Esophagus muscularis mucosa (tissue), 4 donors: ENCODE data around the gene PHACTR1. TPM values are rescaled to one million over a fixed set of nuclear protein-coding genes. Genes with fewer than 3 reads are reported as not detected.
A peak's percentile ranks its signal among the peaks of the same experiment; 100 is the strongest.

ENCODE experiments used
- DNase-seq: peaks from one replicate; pipeline ENCODE4 v3.0.0-alpha.2; 2017; ENCODE audit errors: extremely low spot score
- H3K27ac ChIP-seq, 4 donors: fragments of 200-600 bp; sonication (generic); replicated peaks in 1 of 4; 1 replicate in 3 of 4; 2 replicates in 1 of 4; pipeline ENCODE4 v1.5.1; 2016 to 2019; ENCODE audit warnings: mild to moderate bottlenecking in 1 of 4
- H3K27me3 ChIP-seq, 4 donors: fragments of 200-600 bp; sonication (generic); one replicate each; pipeline versions ENCODE4 v1.5.1 to v1.6.0; 2016 to 2019
- H3K36me3 ChIP-seq, 4 donors: fragments of 200-600 bp; sonication (generic); one replicate each; pipeline ENCODE4 v1.5.1; 2016 to 2019
- H3K4me1 ChIP-seq, 4 donors: fragments of 200-600 bp; sonication (generic); one replicate each; pipeline ENCODE4 v1.5.1; 2016 to 2019
- H3K4me3 ChIP-seq, 4 donors: fragments of 200-600 bp; sonication (generic); 1 replicate in 2 of 4; 2 replicates in 2 of 4; pipeline ENCODE4 v1.5.1; 2016 to 2019; ENCODE audit warnings: mild to moderate bottlenecking in 4 of 4, moderate library complexity in 1 of 4
- H3K9me3 ChIP-seq, 4 donors: fragments of 200-600 bp; sonication (generic); 1 replicate in 3 of 4; 2 replicates in 1 of 4; pipeline ENCODE4 v1.5.1; 2016 to 2019
- EP300 ChIP-seq: sonication (generic); formaldehyde crosslinking; IDR thresholded peaks from one replicate; pipeline ENCODE4 v1.6.1; 2017; ENCODE audit warnings: antibody characterized with exemption
- POLR2A ChIP-seq: fragments of 450-650 bp; IDR thresholded peaks from one replicate; pipeline ENCODE4 v1.6.1; 2017; ENCODE audit warnings: antibody characterized with exemption, moderate library complexity, mild to moderate bottlenecking, low read depth
- POLR2AphosphoS5 ChIP-seq, 2 donors: sonication (generic); formaldehyde crosslinking; IDR thresholded peaks; one replicate each; pipeline ENCODE4 v1.6.1; 2017; ENCODE audit warnings: antibody characterized with exemption in 2 of 2
- WGBS: methylation state at CpG from one replicate; pipeline ENCODE4 v1.1.5; 2018; 5-methylcytosine and 5-hydroxymethylcytosine counted together
- intact Hi-C: fragments of 100-400 bp; cut with DNase I; formaldehyde crosslinking; loops from one replicate; pipeline ENCODE4 v1.15.1; 2023
- total RNA-seq, 4 donors: library from RNA; depleted of rRNA; stranded (reverse); fragments of >200 nt; gene quantifications; one replicate each; pipeline versions ENCODE4 v1.1.0 to v1.2.1, GENCODE V29; 2016
- TF ChIP-seq, protein P1 (sequence below), 3 experiments: fragments of 200-600 bp in 2 of 3; fragments of 450-650 bp in 1 of 3; sonication (generic) in 2 of 3; IDR thresholded peaks; one replicate each; pipeline ENCODE4 v1.5.1; 2017 to 2019; ENCODE audit warnings: antibody characterized with exemption in 3 of 3, mild to moderate bottlenecking in 2 of 3, moderate library complexity in 1 of 3

PHACTR1 gene
- total RNA-seq, 4 donors from 2014 or later: 0.83 to 4.2 (median 3.1) TPM

DNA sequence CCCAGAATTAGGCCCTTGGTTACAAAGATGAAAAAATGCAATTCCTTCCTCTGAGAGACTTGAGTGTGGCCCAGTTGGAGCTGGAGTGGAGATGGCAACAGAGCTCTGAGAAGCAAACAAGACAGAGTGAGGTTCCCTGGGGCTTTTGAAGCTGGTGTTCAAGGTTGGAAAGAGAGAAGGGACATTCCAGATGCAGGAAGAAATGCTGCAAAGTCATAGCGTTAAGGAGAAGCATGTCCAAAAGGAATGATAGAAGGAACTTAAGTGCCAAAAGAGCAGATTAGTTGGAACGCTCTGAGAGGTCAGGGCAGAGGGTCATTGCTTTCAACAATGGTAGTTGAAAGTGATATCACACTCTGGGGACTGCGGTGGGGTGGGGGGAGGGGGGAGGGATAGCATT, 360.0 kb downstream of the PHACTR1 start:
- no peak overlapping the region for H3K4me3 ChIP-seq
- WGBS: 44% methylated on average over 3 of the region's 3 CpGs
- TF ChIP-seq EP300 (no peak), POLR2A (no peak), POLR2AphosphoS5 (IDR thresholded peaks at IDR 0.05) (no peak)
- TF ChIP-seq, protein P1, sequence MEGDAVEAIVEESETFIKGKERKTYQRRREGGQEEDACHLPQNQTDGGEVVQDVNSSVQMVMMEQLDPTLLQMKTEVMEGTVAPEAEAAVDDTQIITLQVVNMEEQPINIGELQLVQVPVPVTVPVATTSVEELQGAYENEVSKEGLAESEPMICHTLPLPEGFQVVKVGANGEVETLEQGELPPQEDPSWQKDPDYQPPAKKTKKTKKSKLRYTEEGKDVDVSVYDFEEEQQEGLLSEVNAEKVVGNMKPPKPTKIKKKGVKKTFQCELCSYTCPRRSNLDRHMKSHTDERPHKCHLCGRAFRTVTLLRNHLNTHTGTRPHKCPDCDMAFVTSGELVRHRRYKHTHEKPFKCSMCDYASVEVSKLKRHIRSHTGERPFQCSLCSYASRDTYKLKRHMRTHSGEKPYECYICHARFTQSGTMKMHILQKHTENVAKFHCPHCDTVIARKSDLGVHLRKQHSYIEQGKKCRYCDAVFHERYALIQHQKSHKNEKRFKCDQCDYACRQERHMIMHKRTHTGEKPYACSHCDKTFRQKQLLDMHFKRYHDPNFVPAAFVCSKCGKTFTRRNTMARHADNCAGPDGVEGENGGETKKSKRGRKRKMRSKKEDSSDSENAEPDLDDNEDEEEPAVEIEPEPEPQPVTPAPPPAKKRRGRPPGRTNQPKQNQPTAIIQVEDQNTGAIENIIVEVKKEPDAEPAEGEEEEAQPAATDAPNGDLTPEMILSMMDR (IDR thresholded peaks at IDR 0.05): no peak
- no peaks in the 10 kb centered on the region for H3K27me3 ChIP-seq
- peak; percentile 80 for DNase-seq
- H3K4me1 ChIP-seq: peaks cover 0 to 41% (median 4%) of the 10 kb centered on the region in 4 donors
- no peaks in the 10 kb centered on the region for H3K9me3 ChIP-seq
- intact Hi-C loops: no loop called here
- H3K27ac ChIP-seq: no peak overlapping the region
- no peaks in the 10 kb centered on the region for H3K36me3 ChIP-seq

DNA sequence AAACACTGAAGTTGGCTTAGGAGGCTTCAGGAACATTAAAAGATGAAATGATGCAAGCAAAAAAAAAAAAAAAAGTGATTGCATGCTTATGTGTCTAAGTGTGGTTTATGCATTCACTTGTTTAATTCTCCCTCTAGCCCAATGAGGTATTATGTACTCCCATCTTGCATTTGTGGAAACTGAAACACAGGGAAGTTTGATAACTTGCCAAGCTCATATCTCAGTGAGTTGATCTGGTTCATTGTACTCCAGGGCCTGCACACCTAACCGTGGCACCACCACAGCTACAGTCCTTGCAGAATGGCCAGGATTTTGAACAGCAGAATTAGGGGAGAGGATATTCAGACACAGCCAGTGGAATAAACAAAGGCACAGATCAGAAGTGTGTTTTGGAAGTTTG, 360.6 kb downstream of the PHACTR1 start:
- Histone ChIP-seq H3K4me1 (peaks cover 0 to 36% (median 4%) of the 10 kb centered on the region in 4 donors), H3K36me3 (no peaks in the 10 kb centered on the region), H3K9me3 (no peaks in the 10 kb centered on the region), H3K27me3 (no peaks in the 10 kb centered on the region), H3K4me3 (no peak overlapping the region), H3K27ac (no peak overlapping the region)
- no peak for DNase-seq
- no peak for TF ChIP-seq EP300
- no peak for TF ChIP-seq POLR2A
- TF ChIP-seq, protein P1 (IDR thresholded peaks at IDR 0.05): no peak
- 100% methylated on average over 1 of the region's 1 CpG for WGBS
- intact Hi-C loops: no loop called here

DNA sequence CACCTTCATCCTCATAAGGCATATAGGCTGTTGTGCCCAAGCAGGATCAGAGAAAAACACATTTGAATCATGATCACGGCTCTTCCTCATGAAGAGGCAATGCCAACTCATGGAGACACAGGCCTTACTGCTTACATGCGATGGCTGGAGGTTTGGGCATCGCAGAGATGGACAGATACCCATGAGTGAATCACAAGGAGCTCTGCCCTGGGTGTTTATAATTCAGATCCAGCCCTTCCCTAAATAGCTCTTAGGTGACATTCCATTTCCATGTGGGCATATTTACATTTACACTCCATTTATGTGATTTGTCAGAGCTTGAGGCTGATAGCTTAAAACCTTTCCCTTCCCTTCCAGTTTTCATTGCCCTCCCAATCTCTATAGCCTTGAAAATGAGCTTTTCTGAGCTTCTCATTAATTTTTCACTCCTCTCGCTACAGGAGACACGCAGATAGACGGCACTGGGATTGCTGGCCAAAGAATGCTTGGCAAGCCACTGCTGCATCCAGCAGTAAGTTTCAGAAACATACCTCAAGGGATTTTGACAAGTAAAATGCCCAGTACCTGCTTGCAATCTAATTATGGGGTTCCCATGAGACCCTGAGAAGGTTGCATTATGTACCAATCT, 362.6 kb downstream of the PHACTR1 start:
- 64% methylated on average over 6 of the region's 6 CpGs for WGBS
- Histone ChIP-seq H3K9me3 (no peaks in the 10 kb centered on the region), H3K36me3 (no peaks in the 10 kb centered on the region), H3K27ac (no peak overlapping the region), H3K4me1 (peaks cover 0 to 29% (median 4%) of the 10 kb centered on the region in 4 donors), H3K27me3 (no peaks in the 10 kb centered on the region), H3K4me3 (no peak overlapping the region)
- intact Hi-C loops: no loop called here
- DNase-seq: peak; percentile 29
- TF ChIP-seq POLR2AphosphoS5 (IDR thresholded peaks at IDR 0.05) (no peak), POLR2A (no peak), EP300 (no peak)
- TF ChIP-seq, protein P1 (IDR thresholded peaks at IDR 0.05): no peak

DNA sequence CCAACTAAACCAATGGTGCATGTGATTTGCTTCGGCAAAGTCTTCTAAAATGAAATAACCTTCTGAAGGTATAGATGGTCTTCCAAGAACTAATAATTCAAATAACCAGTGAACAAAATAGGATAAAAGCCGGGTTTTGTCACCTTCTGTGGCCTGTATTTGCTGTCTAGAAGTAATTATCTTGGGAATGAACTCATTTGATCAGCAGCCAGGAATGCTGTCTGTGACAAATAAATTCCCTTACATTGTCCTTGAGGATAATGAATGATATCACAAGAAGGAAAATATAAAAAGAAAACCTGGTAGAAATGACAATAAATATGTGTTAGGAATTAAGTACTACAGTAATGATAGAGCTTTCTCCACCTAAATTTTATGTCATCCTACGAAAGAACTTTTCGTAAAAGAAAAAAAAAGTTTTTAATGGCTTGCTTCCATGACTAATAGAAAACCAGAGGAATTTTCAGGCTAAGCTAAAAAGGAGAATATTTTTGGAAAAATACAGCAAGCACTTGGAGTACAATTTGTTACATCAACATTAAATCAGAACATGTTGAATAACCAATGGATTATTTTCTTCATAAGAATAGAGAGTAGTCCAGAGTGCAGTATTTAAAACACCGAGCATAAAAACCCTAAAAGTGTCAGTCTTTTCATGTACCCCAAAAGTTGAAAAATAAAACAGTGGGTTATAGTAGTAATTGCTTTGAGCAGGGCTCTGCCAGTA, 364.1 kb downstream of the PHACTR1 start:
- Histone ChIP-seq H3K4me1 (peaks cover 0 to 19% (median 4%) of the 10 kb centered on the region in 4 donors), H3K27ac (no peak overlapping the region)
- WGBS: 83% methylated on average over 5 of the region's 5 CpGs

More for the DNA sequence above, 364.1 kb downstream of the PHACTR1 start:
- H3K27me3 ChIP-seq: no peaks in the 10 kb centered on the region
- TF ChIP-seq POLR2A (no peak), POLR2AphosphoS5 (IDR thresholded peaks at IDR 0.05) (no peak), EP300 (no peak)
- TF ChIP-seq, protein P1 (IDR thresholded peaks at IDR 0.05): no peak
- H3K4me3 ChIP-seq: no peak overlapping the region
- H3K9me3 ChIP-seq: no peaks in the 10 kb centered on the region
- no peak for DNase-seq
- intact Hi-C loops: no loop called here
- no peaks in the 10 kb centered on the region for H3K36me3 ChIP-seq
